KOPT-K1 (cell line): ENCODE results near the gene ABCA12.

Experiments used
- H3K27ac ChIP-seq: fragments of 200-600 bp; sonication (generic); 2 replicates; pipeline ENCODE4 v1.5.1; 2016; ENCODE audit warnings: antibody characterized with exemption, mild to moderate bottlenecking, low read depth, low read length; ENCODE audit not compliant: poor library complexity, severe bottlenecking
- H3K36me3 ChIP-seq: fragments of 200-600 bp; sonication (generic); 2 replicates; pipeline ENCODE4 v1.5.1; 2017; ENCODE audit warnings: antibody characterized with exemption, mild to moderate bottlenecking, low read length, moderate library complexity; ENCODE audit not compliant: insufficient read depth
- H3K9me3 ChIP-seq: fragments of 200-600 bp; sonication (generic); 2 replicates; pipeline ENCODE4 v1.5.1; 2017; ENCODE audit warnings: antibody characterized with exemption, low read length, mild to moderate bottlenecking; ENCODE audit not compliant: insufficient read depth, poor library complexity, severe bottlenecking

The ABCA12 gene

DNA sequence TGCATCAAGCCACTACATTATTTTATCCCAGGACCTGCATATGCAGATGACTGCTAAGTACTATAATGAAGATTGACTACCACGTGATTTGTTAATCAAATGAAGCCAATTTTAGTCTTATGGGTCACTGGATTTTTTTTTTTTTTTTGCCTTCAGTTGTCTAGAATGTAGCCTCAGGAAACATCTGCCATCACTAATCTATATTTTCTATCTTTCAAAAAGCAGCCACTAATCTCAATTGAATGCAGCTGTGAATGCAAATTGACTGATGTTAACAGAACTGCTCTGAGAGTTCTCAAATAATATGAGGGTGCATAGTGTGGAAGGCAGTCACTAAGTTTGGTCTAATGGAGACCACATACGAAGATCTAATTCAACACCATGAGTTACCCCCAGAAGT, 106.3 kb downstream of the ABCA12 start:
- Histone ChIP-seq H3K27ac (no peak overlapping the region), H3K9me3 (no peaks in the 10 kb centered on the region), H3K36me3 (no peaks in the 10 kb centered on the region)

- H3K27ac ChIP-seq: no peak overlapping the region
- no peaks in the 10 kb centered on the region for H3K9me3 ChIP-seq
- no peaks in the 10 kb centered on the region for H3K36me3 ChIP-seq
These were observed 107.1 kb downstream of the ABCA12 start for GRCh38 chr2:215031321-215031720.

- Histone ChIP-seq H3K36me3 (no peaks in the 10 kb centered on the region), H3K9me3 (no peaks in the 10 kb centered on the region), H3K27ac (no peak overlapping the region)
These were observed 108.5 kb downstream of the ABCA12 start for GRCh38 chr2:215029936-215030335.

GRCh38 chr2:215028231-215028630, 110.2 kb downstream of the ABCA12 start:
- Histone ChIP-seq H3K27ac (no peak overlapping the region), H3K9me3 (no peaks in the 10 kb centered on the region), H3K36me3 (no peaks in the 10 kb centered on the region)

DNA sequence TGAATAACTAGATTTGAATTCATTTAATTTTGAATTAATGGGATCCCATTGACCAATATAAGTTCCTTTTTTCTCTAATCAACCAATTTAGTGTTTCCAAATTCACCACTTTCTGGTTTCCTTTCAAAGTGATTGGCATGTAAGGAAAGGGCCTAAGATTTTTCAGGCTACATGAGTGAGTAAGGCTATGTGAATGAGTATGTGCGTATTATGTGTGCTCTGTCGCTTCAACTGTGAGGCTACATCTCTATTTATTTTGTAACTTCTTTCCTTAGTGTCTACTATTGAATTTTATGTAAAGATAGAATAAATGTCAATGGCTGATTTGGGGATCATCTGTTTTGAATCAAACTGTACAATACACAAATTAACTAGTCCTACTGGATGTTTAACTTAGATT, 110.6 kb downstream of the ABCA12 start:
- Histone ChIP-seq H3K9me3 (no peaks in the 10 kb centered on the region), H3K36me3 (no peaks in the 10 kb centered on the region), H3K27ac (no peak overlapping the region)

DNA sequence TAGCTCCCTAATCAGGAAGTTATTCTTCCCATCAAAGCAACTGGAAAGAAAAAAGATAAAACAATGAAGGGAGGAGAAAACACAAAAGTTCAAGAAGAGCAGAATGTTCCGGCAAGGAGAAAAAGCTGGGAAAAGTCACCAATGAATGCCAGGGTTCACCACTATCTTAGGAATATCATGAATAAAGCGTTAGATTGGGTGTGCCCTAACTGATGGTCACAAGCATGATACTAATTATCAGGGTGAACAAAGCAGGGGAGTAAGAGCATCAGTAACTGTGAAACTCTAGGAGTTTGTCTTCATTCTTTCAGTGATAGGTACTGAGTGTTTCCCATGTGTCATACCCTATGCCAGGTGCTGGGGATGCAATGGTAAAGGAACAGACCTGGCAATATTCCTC, 115.5 kb downstream of the ABCA12 start:
- no peaks in the 10 kb centered on the region for H3K36me3 ChIP-seq
- no peak overlapping the region for H3K27ac ChIP-seq
- H3K9me3 ChIP-seq: no peaks in the 10 kb centered on the region

DNA sequence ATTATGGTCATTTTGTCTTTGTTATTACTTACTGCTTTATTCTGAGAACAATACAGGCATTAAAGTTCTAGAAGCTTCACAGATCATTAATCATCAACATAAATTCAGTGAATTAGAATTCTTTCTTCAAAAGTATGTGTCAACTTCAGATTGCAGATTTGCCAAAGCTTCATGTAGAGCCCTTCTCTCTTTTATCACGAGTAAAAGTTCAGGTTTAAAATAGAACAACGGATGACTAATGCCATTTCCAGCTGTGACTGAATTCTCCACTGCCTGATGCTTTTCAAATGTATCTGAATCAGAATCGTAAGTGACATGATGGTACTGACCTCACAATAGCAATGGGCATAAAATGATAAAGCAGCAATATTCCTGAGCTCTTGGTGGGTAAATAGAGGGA, 116.0 kb downstream of the ABCA12 start:
- H3K27ac ChIP-seq: no peak overlapping the region
- no peaks in the 10 kb centered on the region for H3K9me3 ChIP-seq
- no peaks in the 10 kb centered on the region for H3K36me3 ChIP-seq

GRCh38 chr2:215020283-215020682, 118.1 kb downstream of the ABCA12 start:
- Histone ChIP-seq H3K27ac (no peak overlapping the region), H3K9me3 (no peaks in the 10 kb centered on the region), H3K36me3 (no peaks in the 10 kb centered on the region)

DNA sequence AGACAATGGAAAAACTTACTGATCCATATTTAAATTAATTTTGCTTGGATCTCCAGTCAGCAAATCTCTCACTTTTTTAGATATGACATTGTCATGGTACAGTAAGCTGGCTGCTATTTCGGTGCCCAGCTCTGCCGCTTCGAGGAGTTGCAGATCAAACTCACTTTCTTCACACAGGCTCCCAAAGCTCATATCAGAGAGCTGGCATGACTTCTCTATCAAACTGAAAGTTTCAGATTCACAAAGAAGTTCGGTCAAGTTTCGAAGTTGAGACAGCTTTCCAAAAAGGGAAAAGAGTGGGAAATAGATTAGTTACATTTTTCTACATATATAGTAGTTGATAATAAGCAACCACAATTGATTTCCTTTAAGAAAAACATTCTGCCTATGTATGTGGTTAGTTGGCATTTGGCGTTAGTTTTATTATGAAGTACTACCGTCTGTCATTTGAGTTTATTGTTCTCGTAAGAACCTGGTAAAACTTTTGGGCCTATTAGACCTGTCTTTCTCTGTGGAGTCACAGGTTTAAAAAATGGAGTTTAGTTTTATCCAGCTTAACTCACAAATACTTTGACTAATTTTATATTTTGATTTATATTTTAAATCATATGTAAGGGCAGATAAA, 118.8 kb downstream of the ABCA12 start:
- H3K27ac ChIP-seq: no peak overlapping the region
- no peaks in the 10 kb centered on the region for H3K9me3 ChIP-seq
- H3K36me3 ChIP-seq: no peaks in the 10 kb centered on the region

GRCh38 chr2:215019085-215019484, 119.3 kb downstream of the ABCA12 start:
- H3K36me3 ChIP-seq: no peaks in the 10 kb centered on the region
- H3K9me3 ChIP-seq: no peaks in the 10 kb centered on the region
- H3K27ac ChIP-seq: no peak overlapping the region

GRCh38 chr2:215015421-215015820, 123.0 kb downstream of the ABCA12 start:
- Histone ChIP-seq H3K36me3 (no peaks in the 10 kb centered on the region), H3K27ac (no peak overlapping the region), H3K9me3 (no peaks in the 10 kb centered on the region)

DNA sequence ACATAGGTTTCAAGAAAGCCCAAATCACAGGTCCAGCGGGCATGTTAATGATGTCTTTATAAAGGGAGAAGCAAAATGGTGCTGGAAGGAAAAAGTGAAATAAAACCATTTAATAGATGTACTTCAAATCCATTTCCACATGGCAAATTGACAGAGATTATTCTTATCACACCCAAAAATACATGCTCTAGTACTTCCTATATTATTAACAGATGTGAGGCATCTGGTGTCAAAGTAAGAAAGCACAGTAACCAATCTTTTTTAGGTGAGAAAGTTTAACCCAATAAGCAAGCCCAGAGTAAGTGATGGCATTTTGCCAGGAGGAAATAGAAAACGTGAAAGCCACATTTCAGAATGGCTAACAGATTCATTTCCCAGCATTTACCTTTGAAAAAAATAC, 128.0 kb downstream of the ABCA12 start:
- no peak overlapping the region for H3K27ac ChIP-seq
- H3K36me3 ChIP-seq: no peaks in the 10 kb centered on the region
- no peaks in the 10 kb centered on the region for H3K9me3 ChIP-seq

- no peaks in the 10 kb centered on the region for H3K36me3 ChIP-seq
- no peaks in the 10 kb centered on the region for H3K9me3 ChIP-seq
- H3K27ac ChIP-seq: no peak overlapping the region
These were observed 135.4 kb downstream of the ABCA12 start for GRCh38 chr2:215003001-215003400.

DNA sequence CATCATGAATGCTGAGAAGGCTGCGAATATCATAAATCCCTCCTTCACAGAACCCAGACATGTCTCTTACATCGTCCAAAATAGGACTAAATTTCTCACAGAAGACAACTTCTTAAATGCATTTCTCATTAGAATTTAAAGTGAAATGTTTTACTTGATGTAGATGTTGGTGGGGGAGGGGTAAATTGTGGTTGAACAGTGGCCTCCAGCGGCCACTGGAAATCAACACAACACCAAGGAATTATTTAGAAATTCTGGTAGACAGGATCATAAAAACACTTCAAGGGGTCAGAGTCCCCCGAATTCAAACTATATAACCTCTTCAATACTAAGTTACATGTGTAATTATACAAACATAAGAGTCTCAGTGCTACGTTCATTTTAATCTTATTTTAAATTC, 135.9 kb downstream of the ABCA12 start:
- Histone ChIP-seq H3K27ac (no peak overlapping the region), H3K9me3 (no peaks in the 10 kb centered on the region), H3K36me3 (no peaks in the 10 kb centered on the region)

- no peaks in the 10 kb centered on the region for H3K9me3 ChIP-seq
- H3K36me3 ChIP-seq: no peaks in the 10 kb centered on the region
- no peak overlapping the region for H3K27ac ChIP-seq
These were observed 137.7 kb downstream of the ABCA12 start for GRCh38 chr2:215000721-215001120.

DNA sequence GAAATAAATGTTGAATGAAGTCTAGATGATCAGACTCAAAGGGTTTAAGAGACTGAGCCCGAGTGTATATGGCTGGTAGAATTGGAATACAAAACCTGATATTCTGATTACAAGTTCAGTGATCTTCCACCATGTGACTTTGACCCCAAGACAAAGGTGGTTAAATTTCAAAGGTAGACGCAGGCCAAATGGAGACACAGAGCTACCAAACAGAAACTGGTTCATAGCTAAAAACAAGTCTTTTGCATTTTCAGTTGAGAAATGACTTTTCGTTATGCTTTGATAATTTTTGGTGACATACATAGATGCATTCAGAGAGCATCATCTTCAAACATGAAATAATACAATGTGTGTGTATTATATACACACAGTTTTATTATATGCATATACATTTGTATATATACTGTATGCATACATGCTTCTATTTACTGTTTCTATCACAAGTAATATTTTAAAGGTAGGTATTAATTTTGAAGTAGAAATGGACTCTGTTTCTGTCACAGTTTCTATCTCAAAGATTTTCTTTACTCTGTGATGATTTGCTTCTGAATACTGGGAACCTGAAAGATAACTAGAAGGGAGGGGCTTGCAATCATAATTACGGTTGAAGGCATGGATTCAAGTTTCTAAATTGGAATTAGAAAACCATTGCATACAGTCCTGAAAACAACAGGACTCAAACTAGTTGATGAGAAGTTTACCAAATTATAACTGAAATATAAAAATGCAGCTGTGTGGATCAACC, 142.3 kb downstream of the ABCA12 start:
- Histone ChIP-seq H3K27ac (no peak overlapping the region), H3K9me3 (no peaks in the 10 kb centered on the region), H3K36me3 (no peaks in the 10 kb centered on the region)
